Adrenal gland (tissue), 12 donors: Measurements from ENCODE around the gene CASD1. TPM values are rescaled to one million over a fixed set of nuclear protein-coding genes. Genes with fewer than 3 reads are reported as not detected.

Experiments used
- DNase-seq, 7 donors: peaks; one replicate each; pipeline ENCODE4 v3.0.0-alpha.2; 2019 to 2020
- H3K27ac ChIP-seq, 5 donors: fragments of 200-600 bp; sonication (generic) in 4 of 5; 1 replicate in 3 of 5; 2 replicates in 2 of 5; pipeline versions ENCODE4 v1.5.1 to v1.8.0; 2016 to 2020; ENCODE audit warnings: mild to moderate bottlenecking in 1 of 5
- H3K27me3 ChIP-seq: fragments of 200-600 bp; 2 replicates; pipeline ENCODE4 v1.8.0; 2021
- H3K36me3 ChIP-seq, 2 donors: fragments of 200-600 bp; replicated peaks in 1 of 2; 1 replicate in 1 of 2; 2 replicates in 1 of 2; pipeline versions ENCODE4 v1.5.1 to v1.8.0; 2018 to 2022
- H3K4me1 ChIP-seq, 2 donors: fragments of 200-600 bp; replicated peaks in 1 of 2; 1 replicate in 1 of 2; 2 replicates in 1 of 2; pipeline versions ENCODE4 v1.5.1 to v1.8.0; 2018 to 2021
- H3K4me3 ChIP-seq, 4 donors: fragments of 200-600 bp; sonication (generic) in 3 of 4; one replicate each; pipeline ENCODE4 v1.5.1; 2016 to 2018
- H3K9me3 ChIP-seq, 3 donors: fragments of 200-600 bp; sonication (generic) in 1 of 3; replicated peaks in 1 of 3; 1 replicate in 2 of 3; 2 replicates in 1 of 3; pipeline versions ENCODE4 v1.5.1 to v1.8.0; 2016 to 2021
- CTCF ChIP-seq, 6 experiments: fragments of 450-650 bp in 4 of 6; fragments of 200-600 bp in 2 of 6; sonication (generic) in 1 of 6; IDR thresholded peaks; 1 replicate in 5 of 6; 2 replicates in 1 of 6; pipeline versions ENCODE4 v1.5.1 to v1.8.0; 2016 to 2021; ENCODE audit warnings: antibody characterized with exemption in 6 of 6, mild to moderate bottlenecking in 2 of 6, moderate library complexity in 1 of 6
- POLR2A ChIP-seq, 2 donors: fragments of 450-650 bp; IDR thresholded peaks; one replicate each; pipeline ENCODE4 v1.6.1; 2017; ENCODE audit warnings: antibody characterized with exemption in 2 of 2, mild to moderate bottlenecking in 2 of 2, moderate library complexity in 1 of 2
- WGBS, 4 donors: extraction: QIAGEN DNeasy Blood & Tissue Kit in 2 of 4; methylation state at CpG; one replicate each; pipeline versions ENCODE4 v1.1.5 to v1.1.7; 2013 to 2017; 5-methylcytosine and 5-hydroxymethylcytosine counted together
- intact Hi-C, 2 donors: fragments of 100-400 bp; cut with DNase I; formaldehyde crosslinking; loops; one replicate each; pipeline versions ENCODE4 v1.14.1 to v1.15.0; 2022 to 2023
- polyA plus RNA-seq, 3 donors: library from polyadenylated mRNA; stranded (reverse); fragments of 200-250 nt in 2 of 3; fragments of 350-450 nt in 1 of 3; fragmentation: Illumina TruSeq in 1 of 3; extraction: RNeasy Lipid Tissue Mini Kit (QIAGEN cat#74804) in 1 of 3; gene quantifications; one replicate each; pipeline ENCODE4 v1.2.3, GENCODE V29; 2013 to 2014
- total RNA-seq, 9 donors: library from RNA; depleted of rRNA in 4 of 9; stranded (reverse); fragments of >200 nt in 4 of 9; fragments of 120-200 nt in 1 of 9; fragmentation: NEBNext Ultra II Directional in 1 of 9; extraction: Animal tissue kit (Norgen Biotek cat#: 25700) in 1 of 9; gene quantifications; one replicate each; pipeline versions ENCODE4 v1.1.0 to v1.2.4, GENCODE V29; 2013 to 2023
- donor health status: healthy with polysubstance abuse.
- donor health status: Bipolar disorder and iron deficiency.
- donor health status: DM: yes; HTN: yes; CAD: no.
- donor health status: DM: no; HTN: no; CAD: no.
- donor health status: DM: no; HTN: no; CAD: no.
- donor health status: DM: yes; HTN: yes; CAD: no.

Gene CASD1
- total and polyA plus RNA-seq, 12 donors: 28.8 to 75.7 (median 46.2) TPM

- TF ChIP-seq CTCF (IDR thresholded peaks at IDR 0.05) (no peak), POLR2A (IDR thresholded peaks at IDR 0.05) (no peak)
- intact Hi-C loops: no loop called here
- no peaks in the 10 kb centered on the region for H3K4me1 ChIP-seq
- no peaks in the 10 kb centered on the region for H3K27me3 ChIP-seq
- no peaks in the 10 kb centered on the region for H3K36me3 ChIP-seq
- no peak overlapping the region for H3K27ac ChIP-seq
- H3K9me3 ChIP-seq: peaks cover 0 to 12% (median 0%) of the 10 kb centered on the region in 3 donors
- WGBS, 4 donors: 72 to 99% (median 95%) methylated on average over 2 of the region's 2 CpGs
- H3K4me3 ChIP-seq: no peak overlapping the region
- DNase-seq: no peak
Observed at GRCh38 chr7:94576316-94576715, 66.7 kb downstream of the CASD1 start.

- intact Hi-C loops: no loop called here
- WGBS, 4 donors: 94 to 100% (median 97%) methylated on average over 1 of the region's 1 CpG
- Histone ChIP-seq H3K4me3 (no peak overlapping the region), H3K27me3 (no peaks in the 10 kb centered on the region), H3K27ac (no peak overlapping the region), H3K9me3 (peaks cover 0 to 12% (median 0%) of the 10 kb centered on the region in 3 donors), H3K4me1 (no peaks in the 10 kb centered on the region), H3K36me3 (no peaks in the 10 kb centered on the region)
- TF ChIP-seq POLR2A (IDR thresholded peaks at IDR 0.05) (no peak), CTCF (IDR thresholded peaks at IDR 0.05) (no peak)
- DNase-seq: no peak
Observed at GRCh38 chr7:94577357-94577756, 67.7 kb downstream of the CASD1 start.

GRCh38 chr7:94578614-94579013, 69.0 kb downstream of the CASD1 start:
- intact Hi-C loops: no loop called here
- no peak for TF ChIP-seq CTCF (IDR thresholded peaks at IDR 0.05)
- TF ChIP-seq POLR2A (IDR thresholded peaks at IDR 0.05): no peak
- no peaks in the 10 kb centered on the region for H3K27me3 ChIP-seq

GRCh38 chr7:94579470-94579869, 69.9 kb downstream of the CASD1 start:
- Histone ChIP-seq H3K27ac (no peak overlapping the region), H3K4me1 (peaks cover 3 to 5% of the 10 kb centered on the region in 2 donors), H3K27me3 (no peaks in the 10 kb centered on the region), H3K9me3 (peaks cover 0 to 12% (median 0%) of the 10 kb centered on the region in 3 donors), H3K36me3 (no peaks in the 10 kb centered on the region), H3K4me3 (no peak overlapping the region)
- no peak for TF ChIP-seq POLR2A (IDR thresholded peaks at IDR 0.05)
- no peak for TF ChIP-seq CTCF (IDR thresholded peaks at IDR 0.05)
- intact Hi-C loops: no loop called here
- DNase-seq: no peak
- 75 to 76% (median 76%) methylated on average over 2 of the region's 2 CpGs for WGBS, 4 donors

More at GRCh38 chr7:94578614-94579013, 69.0 kb downstream of the CASD1 start:
- no peak for DNase-seq
- no peaks in the 10 kb centered on the region for H3K36me3 ChIP-seq
- H3K4me1 ChIP-seq: no peaks in the 10 kb centered on the region
- no peak overlapping the region for H3K4me3 ChIP-seq
- H3K27ac ChIP-seq: no peak overlapping the region
- peaks cover 0 to 12% (median 0%) of the 10 kb centered on the region in 3 donors for H3K9me3 ChIP-seq
